CD4-positive, alpha-beta T cell treated with Interleukin-21 for 1 hour (primary cell): Measurements from ENCODE around the gene DCP1A.
"Not testable (repeated sequence)": the region's sequence is repeated elsewhere in the genome, so short reads cannot be mapped to it uniquely, and the experiment has no call there.

Experiments
- DNase-seq: peaks from one replicate; pipeline ENCODE4 v3.0.0-alpha.2; 2020

DCP1A gene

DNA sequence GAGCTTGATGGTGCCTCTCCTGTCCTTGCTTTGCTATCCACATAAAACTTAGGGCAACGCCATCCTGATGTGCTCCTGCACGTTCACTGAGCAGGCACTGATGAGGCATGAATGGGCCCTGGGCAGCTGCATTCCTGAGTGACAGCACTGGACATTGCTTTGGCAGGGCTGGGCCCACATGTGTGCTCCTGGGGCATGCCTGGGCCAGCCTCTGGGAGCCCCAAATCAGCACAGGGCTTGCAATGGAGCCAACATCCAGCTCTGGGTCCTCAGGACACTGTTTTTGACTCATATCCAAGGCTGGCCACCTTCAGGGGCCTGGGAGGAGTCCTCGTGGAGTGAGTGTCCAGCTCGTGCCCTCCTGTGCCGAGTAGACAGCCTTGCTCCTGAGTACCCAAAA is 85.6 kb downstream of the DCP1A start:
- DNase-seq = no peak

GRCh38 chr3:53260286-53260785 is 87.0 kb downstream of the DCP1A start:
- DNase-seq = no peak

- DNase-seq = no peak
Observed at GRCh38 chr3:53259427-53260259, 87.7 kb downstream of the DCP1A start.

- DNase-seq = no peak
Observed at GRCh38 chr3:53258600-53259426, 88.5 kb downstream of the DCP1A start.

GRCh38 chr3:53257465-53257864 is 89.9 kb downstream of the DCP1A start:
- no peak for DNase-seq

GRCh38 chr3:53256704-53257055 is 90.7 kb downstream of the DCP1A start:
- no peak for DNase-seq

DNA sequence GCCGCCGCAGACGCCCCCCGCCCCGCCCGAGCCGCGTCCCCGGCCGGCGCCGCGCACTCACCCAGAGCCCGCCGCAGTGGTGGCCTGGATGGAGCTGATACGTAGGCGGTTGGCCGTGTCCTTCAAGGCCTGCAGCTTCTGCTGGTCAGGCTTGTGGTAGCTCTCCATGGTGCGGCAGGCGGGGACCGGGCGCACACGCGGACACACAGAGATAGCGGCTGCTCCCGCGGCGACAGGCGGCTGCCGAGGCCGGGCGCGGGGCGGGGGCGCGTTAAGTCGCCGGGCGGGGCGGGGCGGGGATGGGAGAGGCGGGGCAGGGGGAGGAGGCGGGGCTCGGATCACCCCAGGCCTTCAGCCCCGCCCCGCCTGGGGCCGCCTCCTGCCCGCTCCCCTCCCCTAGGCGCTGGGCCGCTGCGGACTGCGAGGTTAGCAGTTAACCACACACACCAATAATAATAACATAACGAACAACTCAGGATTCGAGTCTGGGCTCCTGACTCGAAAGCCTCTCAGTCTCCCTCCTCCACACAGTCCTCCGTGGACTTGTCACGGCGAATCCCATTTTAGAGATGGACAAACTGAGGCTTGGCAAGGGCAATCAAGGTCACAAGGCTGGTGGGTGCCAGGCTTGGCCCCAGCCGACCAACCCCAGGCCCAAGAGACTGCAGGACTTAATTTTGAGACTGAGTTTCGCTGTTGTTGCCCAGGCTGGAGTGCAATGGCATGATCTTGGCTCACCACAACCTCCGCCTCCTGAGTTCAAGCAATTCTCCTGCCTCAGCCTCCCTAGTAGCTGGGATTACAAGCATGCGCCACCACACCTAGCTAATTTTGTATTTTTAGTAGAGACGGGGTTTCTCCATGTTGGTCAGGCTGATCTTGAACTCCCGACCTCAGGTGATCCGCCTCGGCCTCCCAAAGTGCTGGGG is 91.3 kb downstream of the DCP1A start, which contains the start of gene TKT:
TKT (minus strand) TSS at position 248 of the 929 bp plus-strand sequence; CDS start at position 168, 80 bp downstream.
- peak; percentile 86 for DNase-seq

GRCh38 chr3:53255423-53255774 is 91.9 kb downstream of the DCP1A start:
- DNase-seq = peak; percentile 39

- peak; percentile 53 for DNase-seq
Observed at GRCh38 chr3:53254509-53255422, 92.6 kb downstream of the DCP1A start.

DNA sequence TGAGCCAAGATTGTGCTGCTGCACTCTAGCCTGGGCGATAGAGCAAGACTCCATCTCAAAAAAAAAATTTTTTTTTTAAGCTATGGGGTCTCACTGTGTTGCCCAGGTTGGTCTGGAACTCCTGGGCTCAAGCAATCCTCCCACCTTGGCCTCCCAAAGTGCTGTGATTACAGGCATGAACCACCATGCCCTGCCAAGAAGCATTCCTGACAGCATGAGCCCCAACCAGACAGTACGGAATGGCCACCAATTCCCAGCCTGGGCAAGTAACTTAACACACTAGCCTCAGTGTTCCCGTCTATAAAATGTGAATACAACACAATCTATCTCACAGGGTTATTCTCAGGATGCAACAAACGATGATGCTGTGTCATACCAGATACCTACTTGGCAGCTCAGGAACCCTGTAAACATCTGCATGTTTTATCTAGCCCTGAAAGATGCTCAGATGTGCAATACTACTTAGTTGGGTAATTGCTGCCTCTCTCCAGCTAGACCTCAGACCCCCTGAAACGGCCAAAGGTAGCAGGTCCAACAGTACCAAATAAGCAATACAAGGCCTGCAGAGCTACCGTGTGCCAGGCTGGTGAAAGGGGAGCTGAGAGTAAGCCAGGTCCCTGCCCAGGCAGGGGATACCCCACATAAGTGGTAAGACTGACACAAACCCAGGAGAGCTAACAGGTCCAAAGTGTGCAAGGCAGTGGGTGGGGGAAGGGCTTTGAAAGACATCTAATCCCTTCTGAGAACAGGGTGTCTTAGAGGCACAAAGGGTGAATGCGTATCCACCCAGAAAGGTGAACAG is 93.4 kb downstream of the DCP1A start:
- no peak for DNase-seq

DNA sequence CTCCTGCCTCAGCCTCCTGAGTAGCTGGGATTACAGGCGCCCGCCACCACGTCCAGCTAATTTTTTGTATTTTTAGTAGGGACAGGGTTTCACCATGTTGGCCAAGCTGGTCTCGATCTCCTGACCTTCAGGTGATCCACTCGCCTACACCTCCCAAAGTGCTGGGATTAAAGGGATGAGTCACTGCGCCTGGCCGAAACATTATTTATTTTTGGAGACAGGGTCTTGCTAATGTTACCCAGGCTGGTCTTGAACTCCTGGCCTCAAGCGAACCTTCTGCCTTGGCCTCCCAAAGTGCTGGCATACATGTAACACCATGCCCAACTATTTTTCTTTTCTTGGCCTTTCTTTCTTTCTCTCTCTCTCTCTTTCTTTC is 94.4 kb downstream of the DCP1A start:
- DNase-seq = not testable (repeated sequence)

DNA sequence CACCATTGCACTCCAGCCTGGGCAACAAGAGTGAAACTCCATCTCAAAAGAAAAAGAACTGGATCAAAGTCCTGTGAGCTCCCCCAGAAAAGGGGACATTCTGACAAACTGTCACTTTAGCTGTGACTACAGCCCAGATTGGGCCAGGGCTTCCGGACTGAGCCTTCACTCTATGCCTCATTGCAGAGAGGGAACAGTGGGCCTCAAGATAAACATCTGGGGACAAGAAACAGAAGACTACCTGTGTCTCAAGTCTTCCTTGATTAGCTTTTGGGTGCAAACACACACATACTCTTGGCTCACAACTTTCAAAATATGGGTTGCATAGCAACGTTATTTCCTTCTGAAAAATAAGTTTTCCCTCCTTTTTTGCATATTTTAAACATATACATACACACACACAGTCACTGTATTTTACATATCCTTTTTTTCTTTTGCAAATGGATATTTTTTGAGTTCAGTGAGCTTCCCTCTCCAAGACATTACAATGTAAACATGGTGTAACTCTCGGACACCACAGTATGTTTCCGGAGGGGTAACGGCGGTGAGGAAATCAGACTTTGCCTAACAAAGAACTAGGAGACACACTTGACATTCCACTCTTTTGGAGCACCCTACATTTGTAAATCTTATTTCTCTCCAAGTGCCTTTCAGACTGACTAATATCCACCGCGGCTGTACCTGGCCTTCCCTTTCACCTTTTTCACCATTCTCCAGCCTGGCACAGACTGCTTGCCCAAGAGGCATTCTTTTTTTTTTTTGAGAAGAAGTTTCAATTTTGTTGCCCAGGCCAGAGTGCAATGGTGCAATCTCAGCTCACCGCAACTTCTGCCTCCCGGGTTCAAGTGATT is 95.0 kb downstream of the DCP1A start:
- no peak for DNase-seq

DNA sequence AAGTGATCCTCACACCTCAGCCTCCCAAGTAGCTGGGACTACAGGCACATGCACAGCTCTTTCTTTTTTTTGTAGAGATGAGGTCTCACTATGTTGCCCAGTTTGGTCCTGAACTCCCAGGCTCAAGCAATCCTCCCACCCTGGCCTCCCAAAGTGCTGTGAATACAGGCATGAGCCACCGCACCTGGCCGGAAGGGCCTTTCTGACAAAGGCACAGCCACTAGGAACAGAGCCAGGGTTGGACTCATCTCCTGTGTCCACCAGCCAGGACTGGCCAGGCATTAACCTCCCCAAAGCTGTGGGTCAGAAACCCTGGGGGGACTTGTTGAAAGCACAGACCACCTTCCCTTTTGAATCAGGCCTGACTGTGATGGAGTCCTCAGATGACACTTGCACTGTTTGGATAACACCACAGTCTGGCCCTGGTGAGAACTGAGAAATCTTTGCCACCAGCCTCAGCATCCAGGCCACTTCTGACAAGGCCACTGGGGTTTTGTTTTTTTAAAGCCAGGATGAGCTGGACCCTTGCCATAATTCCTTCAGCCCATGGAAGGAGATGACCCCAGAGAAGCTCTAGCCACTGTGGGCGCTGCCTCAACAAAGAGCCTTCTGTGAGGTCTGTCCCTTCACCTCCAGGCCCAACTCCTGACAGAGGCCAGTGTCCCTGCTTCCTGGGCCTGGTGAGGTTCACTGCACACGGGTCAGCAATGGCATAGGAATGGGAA is 96.3 kb downstream of the DCP1A start:
- DNase-seq = no peak

GRCh38 chr3:53250453-53250852 is 96.9 kb downstream of the DCP1A start:
- DNase-seq = no peak

- no peak for DNase-seq
Observed at GRCh38 chr3:53248161-53248560, 99.2 kb downstream of the DCP1A start.

DNA sequence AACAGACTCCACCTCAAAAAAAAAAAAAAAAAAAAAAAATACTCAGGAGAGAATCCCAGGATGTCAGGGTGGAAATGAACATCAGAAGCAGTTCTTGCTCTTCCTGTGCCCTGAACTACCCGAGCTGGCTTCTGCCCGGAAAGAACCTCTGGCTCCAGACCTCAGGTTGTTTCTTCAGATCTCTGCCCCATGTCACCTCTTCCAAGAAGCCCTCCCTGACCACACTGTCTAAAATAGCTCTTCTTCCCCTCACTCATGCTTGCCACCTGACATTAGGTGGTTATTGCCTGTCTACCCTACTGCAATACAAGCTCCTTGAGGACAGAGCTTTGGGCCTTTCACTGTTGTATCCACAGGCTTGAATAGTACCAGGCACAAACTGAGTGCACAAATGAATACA is 99.7 kb downstream of the DCP1A start:
- DNase-seq = no peak

- DNase-seq = no peak
Observed at GRCh38 chr3:53244271-53244670, 103.1 kb downstream of the DCP1A start.

- DNase-seq = no peak
Observed at GRCh38 chr3:53243785-53244184, 103.6 kb downstream of the DCP1A start.

- DNase-seq = no peak
Observed at GRCh38 chr3:53243165-53243564, 104.2 kb downstream of the DCP1A start.
